ENCODE results near the gene TAP1. TPM values are rescaled to one million over a fixed set of nuclear protein-coding genes. Genes with fewer than 3 reads are reported as not detected.

The TAP1 gene
- total and polyA plus RNA-seq, 10 of the 15 experiments (the other 5 are each of a cell fraction or from before 2014, with no cell fraction given) = 33.4 to 249 (median 169) TPM

- Histone ChIP-seq H3K4me2 (ENCODE audit: control insufficient read depth, insufficient read depth) (peak overlapping the region; percentile 99), H3K9me3 (replicated peaks; ENCODE audit: control insufficient read depth, insufficient read depth, low read length) (no peaks in the 10 kb centered on the region), H3K27ac (ENCODE audit: control insufficient read depth, insufficient read depth) (no peak overlapping the region), H3K27me3 (replicated peaks in 1 of 2; ENCODE audit: control insufficient read depth in 2 of 2, insufficient read depth in 2 of 2, low read length in 1 of 2) (no peaks in the 10 kb centered on the region), H3K4me3 (peak overlapping the region; percentile 26; the same call in 1 of the 2 replicates), H3K79me2 (ENCODE audit: control insufficient read depth, insufficient read depth, low read length) (peaks cover 93% of the 10 kb centered on the region), H2AFZ (ENCODE audit: control insufficient read depth, low read depth, low read length) (no peak overlapping the region), H3K9ac (ENCODE audit: control insufficient read depth, insufficient read depth, low read length) (no peak overlapping the region), H3K36me3 (ENCODE audit: control insufficient read depth in 2 of 2, insufficient read depth in 2 of 2, low read length in 1 of 2) (peaks cover 7 to 55% of the 10 kb centered on the region in 2 experiments), H3K4me1 (ENCODE audit: control insufficient read depth, insufficient read depth, low read length) (peaks cover 56% of the 10 kb centered on the region), H4K20me1 (ENCODE audit: control insufficient read depth, insufficient read depth) (no peaks in the 10 kb centered on the region; the same call in 1 of the 2 replicates)
- ATAC-seq (no peak), FAIRE-seq (no peak), DNase-seq (ENCODE audit: low read depth, low spot score) (no peak)
- TF ChIP-seq CTCF (IDR thresholded peaks at IDR 0.05 in 2 of 3, conservative IDR thresholded peaks at IDR 0.05 in 1 of 3; ENCODE audit: control insufficient read depth in 2 of 3, extremely low read depth in 1 of 3, insufficient read depth in 1 of 3, low read depth in 3 of 3, low read length in 3 of 3) (0 out of 6 replicates have a peak, but pooled peaks of 1 of the 3 experiments have one; percentile 18), POLR2AphosphoS2 (IDR thresholded peaks at IDR 0.05; ENCODE audit: low read depth, low read length) (no peak), ZBTB33 (IDR thresholded peaks at IDR 0.05) (peak; percentile 71; the same call in 1 of the 2 replicates)
- ChIA-PET POLR2A (interaction anchor here (0.6 kb wide), 1 partner anchor 1039 kb away, joined by 3 read pairs; no protein-coding TSS in a partner anchor), RAD21 (ENCODE audit: unreplicated experiment) (no interaction called here), SMC1A (ENCODE audit: uncharacterized antibody, unreplicated experiment) (interaction anchor here (2.0 kb wide), 1 partner anchor 9 kb away, joined by 6 read pairs; the partner anchor contains the start of gene TAP2), CTCF (no interaction called here)
- intact Hi-C loops (cut with micrococcal nuclease; ENCODE audit: unreplicated experiment) = no loop called here
- 95% methylated on average over 8 of the region's 8 CpGs for WGBS (ENCODE audit: insufficient coverage, insufficient replicate concordance, low lambda C conversion rate, missing lambda C conversion rate)
- in situ Hi-C loops (cut with MboI) = no loop called here
- no TSS peak for BruUV-seq (replicated peaks)
Measured at GRCh38 chr6:32847795-32848194, 5.7 kb downstream of the TAP1 start.
